ENCODE measurements around the gene SLC25A10.
A peak's percentile ranks its signal among the peaks of the same experiment; 100 is the strongest.

Gene SLC25A10

DNA sequence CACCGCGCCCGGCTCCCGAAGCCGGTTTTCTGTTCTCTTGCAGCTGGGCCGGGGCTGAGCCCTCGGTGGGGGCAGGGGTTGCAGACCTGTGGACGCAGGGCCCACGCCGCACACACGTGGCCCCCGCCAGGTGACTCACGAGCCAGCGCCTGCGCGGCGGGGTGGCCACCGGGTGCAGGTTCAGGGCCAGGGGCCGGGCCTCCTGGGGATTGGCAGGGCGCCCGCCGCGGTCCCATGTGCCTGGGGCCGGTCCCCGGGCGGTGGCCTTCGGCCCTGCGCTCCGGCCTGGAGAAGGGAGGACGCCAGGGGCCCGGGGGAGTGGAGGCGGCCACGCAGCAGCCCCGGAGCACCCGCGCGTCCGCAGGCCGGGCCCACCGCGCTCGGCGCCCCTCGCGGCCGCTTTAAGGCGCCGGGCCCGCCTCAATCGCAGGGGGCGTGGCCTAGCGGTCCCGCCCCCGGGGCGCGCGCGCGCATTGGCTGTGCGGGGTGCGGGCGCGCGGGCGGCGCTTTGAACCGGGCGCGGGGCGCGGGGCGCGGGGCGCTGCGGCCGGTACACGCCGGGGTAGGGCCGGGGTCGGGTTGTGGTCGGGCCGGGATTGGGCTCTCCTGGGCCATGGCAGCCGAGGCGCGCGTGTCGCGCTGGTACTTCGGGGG is at the start of gene SLC25A10 (continued):
- TF ChIP-seq, protein P1, sequence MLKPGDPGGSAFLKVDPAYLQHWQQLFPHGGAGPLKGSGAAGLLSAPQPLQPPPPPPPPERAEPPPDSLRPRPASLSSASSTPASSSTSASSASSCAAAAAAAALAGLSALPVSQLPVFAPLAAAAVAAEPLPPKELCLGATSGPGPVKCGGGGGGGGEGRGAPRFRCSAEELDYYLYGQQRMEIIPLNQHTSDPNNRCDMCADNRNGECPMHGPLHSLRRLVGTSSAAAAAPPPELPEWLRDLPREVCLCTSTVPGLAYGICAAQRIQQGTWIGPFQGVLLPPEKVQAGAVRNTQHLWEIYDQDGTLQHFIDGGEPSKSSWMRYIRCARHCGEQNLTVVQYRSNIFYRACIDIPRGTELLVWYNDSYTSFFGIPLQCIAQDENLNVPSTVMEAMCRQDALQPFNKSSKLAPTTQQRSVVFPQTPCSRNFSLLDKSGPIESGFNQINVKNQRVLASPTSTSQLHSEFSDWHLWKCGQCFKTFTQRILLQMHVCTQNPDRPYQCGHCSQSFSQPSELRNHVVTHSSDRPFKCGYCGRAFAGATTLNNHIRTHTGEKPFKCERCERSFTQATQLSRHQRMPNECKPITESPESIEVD (tag by site-specific recombination; IDR thresholded peaks at IDR 0.05): no peak
- no peak for TF ChIP-seq ZNF558 (tag by site-specific recombination; IDR thresholded peaks at IDR 0.05)
- TF ChIP-seq, protein P2, sequence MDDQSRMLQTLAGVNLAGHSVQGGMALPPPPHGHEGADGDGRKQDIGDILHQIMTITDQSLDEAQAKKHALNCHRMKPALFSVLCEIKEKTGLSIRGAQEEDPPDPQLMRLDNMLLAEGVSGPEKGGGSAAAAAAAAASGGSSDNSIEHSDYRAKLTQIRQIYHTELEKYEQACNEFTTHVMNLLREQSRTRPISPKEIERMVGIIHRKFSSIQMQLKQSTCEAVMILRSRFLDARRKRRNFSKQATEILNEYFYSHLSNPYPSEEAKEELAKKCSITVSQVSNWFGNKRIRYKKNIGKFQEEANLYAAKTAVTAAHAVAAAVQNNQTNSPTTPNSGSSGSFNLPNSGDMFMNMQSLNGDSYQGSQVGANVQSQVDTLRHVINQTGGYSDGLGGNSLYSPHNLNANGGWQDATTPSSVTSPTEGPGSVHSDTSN (CRISPR knock-in tag; IDR thresholded peaks at IDR 0.05): peak; percentile 26; the same call in 1 of the 2 replicates
- no peak for TF ChIP-seq ZNF404 (tag by site-specific recombination; IDR thresholded peaks at IDR 0.05)
- TF ChIP-seq ZNF221 (tag by site-specific recombination; IDR thresholded peaks at IDR 0.05; ENCODE audit: borderline replicate concordance): no peak
- no peak for TF ChIP-seq ZNF23 (tag by site-specific recombination; IDR thresholded peaks at IDR 0.05; ENCODE audit: borderline replicate concordance)
- no peak for TF ChIP-seq ZNF621 (tag by site-specific recombination; IDR thresholded peaks at IDR 0.05)
- TF ChIP-seq IKZF3 (tag by site-specific recombination; IDR thresholded peaks at IDR 0.05): peak; percentile 55; the same call in 1 of the 2 replicates
- peak; percentile 70 for TF ChIP-seq ZFHX2 (tag by site-specific recombination; conservative IDR thresholded peaks at IDR 0.05)
- TF ChIP-seq, protein P3, sequence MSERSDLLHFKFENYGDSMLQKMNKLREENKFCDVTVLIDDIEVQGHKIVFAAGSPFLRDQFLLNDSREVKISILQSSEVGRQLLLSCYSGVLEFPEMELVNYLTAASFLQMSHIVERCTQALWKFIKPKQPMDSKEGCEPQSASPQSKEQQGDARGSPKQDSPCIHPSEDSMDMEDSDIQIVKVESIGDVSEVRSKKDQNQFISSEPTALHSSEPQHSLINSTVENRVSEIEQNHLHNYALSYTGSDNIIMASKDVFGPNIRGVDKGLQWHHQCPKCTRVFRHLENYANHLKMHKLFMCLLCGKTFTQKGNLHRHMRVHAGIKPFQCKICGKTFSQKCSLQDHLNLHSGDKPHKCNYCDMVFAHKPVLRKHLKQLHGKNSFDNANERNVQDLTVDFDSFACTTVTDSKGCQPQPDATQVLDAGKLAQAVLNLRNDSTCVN (tag by site-specific recombination; optimal IDR thresholded peaks at IDR 0.05): peak; percentile 62
- no peak for TF ChIP-seq ZNF707 (tag by site-specific recombination; IDR thresholded peaks at IDR 0.05)
- TF ChIP-seq, protein P4, sequence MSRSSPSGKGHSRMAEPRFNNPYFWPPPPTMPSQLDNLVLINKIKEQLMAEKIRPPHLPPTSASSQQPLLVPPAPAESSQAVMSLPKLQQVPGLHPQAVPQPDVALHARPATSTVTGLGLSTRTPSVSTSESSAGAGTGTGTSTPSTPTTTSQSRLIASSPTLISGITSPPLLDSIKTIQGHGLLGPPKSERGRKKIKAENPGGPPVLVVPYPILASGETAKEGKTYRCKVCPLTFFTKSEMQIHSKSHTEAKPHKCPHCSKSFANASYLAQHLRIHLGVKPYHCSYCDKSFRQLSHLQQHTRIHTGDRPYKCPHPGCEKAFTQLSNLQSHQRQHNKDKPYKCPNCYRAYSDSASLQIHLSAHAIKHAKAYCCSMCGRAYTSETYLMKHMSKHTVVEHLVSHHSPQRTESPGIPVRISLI (tag by site-specific recombination; IDR thresholded peaks at IDR 0.05): no peak; the same call in 1 of the 2 replicates
- TF ChIP-seq ZNF776 (tag by site-specific recombination; IDR thresholded peaks at IDR 0.05; ENCODE audit: borderline replicate concordance): no peak
- no peak for TF ChIP-seq HOXD13 (CRISPR knock-in tag; IDR thresholded peaks at IDR 0.05; ENCODE audit: borderline replicate concordance)
- no peak for TF ChIP-seq ZNF416 (tag by site-specific recombination; IDR thresholded peaks at IDR 0.05)
- TF ChIP-seq, protein P5, sequence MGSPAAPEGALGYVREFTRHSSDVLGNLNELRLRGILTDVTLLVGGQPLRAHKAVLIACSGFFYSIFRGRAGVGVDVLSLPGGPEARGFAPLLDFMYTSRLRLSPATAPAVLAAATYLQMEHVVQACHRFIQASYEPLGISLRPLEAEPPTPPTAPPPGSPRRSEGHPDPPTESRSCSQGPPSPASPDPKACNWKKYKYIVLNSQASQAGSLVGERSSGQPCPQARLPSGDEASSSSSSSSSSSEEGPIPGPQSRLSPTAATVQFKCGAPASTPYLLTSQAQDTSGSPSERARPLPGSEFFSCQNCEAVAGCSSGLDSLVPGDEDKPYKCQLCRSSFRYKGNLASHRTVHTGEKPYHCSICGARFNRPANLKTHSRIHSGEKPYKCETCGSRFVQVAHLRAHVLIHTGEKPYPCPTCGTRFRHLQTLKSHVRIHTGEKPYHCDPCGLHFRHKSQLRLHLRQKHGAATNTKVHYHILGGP (tag by site-specific recombination; IDR thresholded peaks at IDR 0.05): no peak
- TF ChIP-seq KLF8 (tag by site-specific recombination; IDR thresholded peaks at IDR 0.05): no peak
- peak; percentile 70 for TF ChIP-seq ZBTB48 (tag by site-specific recombination; IDR thresholded peaks at IDR 0.05)
- TF ChIP-seq ZNF560 (tag by site-specific recombination; IDR thresholded peaks at IDR 0.05; ENCODE audit: borderline replicate concordance): no peak
- no peak for TF ChIP-seq ZNF670 (tag by site-specific recombination; IDR thresholded peaks at IDR 0.05; ENCODE audit: low read depth)
- TF ChIP-seq ZNF660 (tag by site-specific recombination; IDR thresholded peaks at IDR 0.05): peak; percentile 71; the same call in 1 of the 2 replicates
- no peak for TF ChIP-seq ZSCAN16 (tag by site-specific recombination; IDR thresholded peaks at IDR 0.05)
- peak; percentile 44; the same call in 1 of the 2 replicates for TF ChIP-seq ZNF596 (tag by site-specific recombination; IDR thresholded peaks at IDR 0.05)
- TF ChIP-seq ZNF423 (tag by site-specific recombination; IDR thresholded peaks at IDR 0.05): peak; percentile 30; the same call in 1 of the 2 replicates
- peak; percentile 45; the same call in 1 of the 2 replicates for TF ChIP-seq ZNF677 (tag by site-specific recombination; IDR thresholded peaks at IDR 0.05)
- no peak for TF ChIP-seq ZFP37 (tag by site-specific recombination; IDR thresholded peaks at IDR 0.05)
- TF ChIP-seq YY1 (tag by site-specific recombination; IDR thresholded peaks at IDR 0.05): no peak
- no peak for TF ChIP-seq ZNF121 (tag by site-specific recombination; IDR thresholded peaks at IDR 0.05)
- no peak for TF ChIP-seq ZNF350 (tag by site-specific recombination; IDR thresholded peaks at IDR 0.05)
- no peak for TF ChIP-seq ZNF146 (tag by site-specific recombination; IDR thresholded peaks at IDR 0.05)
- TF ChIP-seq PRDM1 (tag by site-specific recombination; IDR thresholded peaks at IDR 0.05): no peak
- no peak for TF ChIP-seq ZNF266 (tag by site-specific recombination; IDR thresholded peaks at IDR 0.05; ENCODE audit: low read depth)
- TF ChIP-seq ZNF155 (tag by site-specific recombination; IDR thresholded peaks at IDR 0.05): no peak
- no peak for TF ChIP-seq ZNF571 (tag by site-specific recombination; IDR thresholded peaks at IDR 0.05)
- TF ChIP-seq ZNF433 (tag by site-specific recombination; IDR thresholded peaks at IDR 0.05; ENCODE audit: low read depth): no peak
- no peak for TF ChIP-seq ZNF510 (tag by site-specific recombination; IDR thresholded peaks at IDR 0.05; ENCODE audit: insufficient replicate concordance)
